CD14-positive monocyte (primary cell): ENCODE data around the gene MRNIP. TPM values are rescaled to one million over a fixed set of nuclear protein-coding genes. Genes with fewer than 3 reads are reported as not detected.

ENCODE experiments used
- DNase-seq, 3 donors: peaks; one replicate each; pipeline ENCODE4 v3.0.0-alpha.2; 2011 to 2022
- H2AFZ ChIP-seq: 2 replicates; pipeline ENCODE4 v1.6.0; 2012; ENCODE audit warnings: mild to moderate bottlenecking, low read depth, low read length, inconsistent platforms; ENCODE audit not compliant: insufficient read depth, poor library complexity, severe bottlenecking
- H3K27ac ChIP-seq, 2 donors: 1 replicate in 1 of 2; 2 replicates in 1 of 2; pipeline ENCODE4 v1.5.1; 2012 to 2013; ENCODE audit warnings: low read length in 2 of 2, control low read depth in 1 of 2, inconsistent platforms in 1 of 2, low read depth in 1 of 2, mild to moderate bottlenecking in 1 of 2
- H3K27me3 ChIP-seq, 2 donors: one replicate each; pipeline versions ENCODE4 v1.6.0 to v1.6.1; 2011 to 2013; ENCODE audit warnings: low read length in 2 of 2; ENCODE audit not compliant: control insufficient read depth in 2 of 2, insufficient read depth in 2 of 2
- H3K36me3 ChIP-seq, 2 donors: replicated peaks in 1 of 2; 1 replicate in 1 of 2; 2 replicates in 1 of 2; pipeline versions ENCODE4 v1.5.1 to v1.6.1; 2012 to 2013; ENCODE audit warnings: low read length in 2 of 2, control low read depth in 1 of 2, inconsistent platforms in 1 of 2, mild to moderate bottlenecking in 1 of 2; ENCODE audit not compliant: insufficient read depth in 2 of 2, control insufficient read depth in 1 of 2
- H3K4me1 ChIP-seq, 2 donors: 1 replicate in 1 of 2; 2 replicates in 1 of 2; pipeline versions ENCODE4 v1.5.1 to v1.6.1; 2012 to 2013; ENCODE audit warnings: low read length in 2 of 2, control low read depth in 1 of 2, inconsistent platforms in 1 of 2, mild to moderate bottlenecking in 1 of 2, moderate library complexity in 1 of 2; ENCODE audit not compliant: insufficient read depth in 2 of 2, control insufficient read depth in 1 of 2
- H3K4me2 ChIP-seq: replicated peaks from 2 replicates; pipeline ENCODE3; 2012; ENCODE audit warnings: low read length, moderate library complexity, mild to moderate bottlenecking; ENCODE audit not compliant: poor library complexity, severe bottlenecking; ENCODE audit errors: extremely low read depth
- H3K4me3 ChIP-seq, 3 experiments: fragments of 200-600 bp in 1 of 3; sonication (generic) in 1 of 3; replicated peaks in 1 of 3; 1 replicate in 2 of 3; 2 replicates in 1 of 3; pipeline ENCODE4 v1.5.1; 2011 to 2013; ENCODE audit warnings: low read length in 3 of 3, mild to moderate bottlenecking in 3 of 3, control low read depth in 2 of 3, low read depth in 2 of 3, inconsistent platforms in 1 of 3, moderate library complexity in 1 of 3
- H3K79me2 ChIP-seq: 2 replicates; pipeline ENCODE4 v1.6.0; 2012; ENCODE audit warnings: mild to moderate bottlenecking, control low read depth, inconsistent platforms, low read length, moderate library complexity; ENCODE audit not compliant: insufficient read depth
- H3K9ac ChIP-seq: 2 replicates; pipeline ENCODE4 v1.6.0; 2017; ENCODE audit warnings: low read length, mild to moderate bottlenecking; ENCODE audit not compliant: insufficient read depth, poor library complexity, severe bottlenecking
- H3K9me3 ChIP-seq, 2 donors: replicated peaks in 1 of 2; 1 replicate in 1 of 2; 2 replicates in 1 of 2; pipeline versions ENCODE4 v1.5.1 to v1.6.1; 2012 to 2013; ENCODE audit warnings: low read length in 2 of 2, control low read depth in 1 of 2; ENCODE audit not compliant: control insufficient read depth in 1 of 2, insufficient read depth in 1 of 2
- H4K20me1 ChIP-seq: 2 replicates; pipeline ENCODE4 v1.6.0; 2012; ENCODE audit warnings: mild to moderate bottlenecking, low read length, control low read depth, moderate library complexity; ENCODE audit not compliant: insufficient read depth
- H3K27ac Mint-ChIP-seq, 7 donors: one replicate each; pipeline ENCODE4 v1.8.0; 2020; ENCODE audit warnings: mild to moderate bottlenecking in 7 of 7, mixed read lengths in 7 of 7, moderate library complexity in 6 of 7, inconsistent platforms in 2 of 7
- H3K27me3 Mint-ChIP-seq, 3 donors: one replicate each; pipeline ENCODE4 v1.8.0; 2021 to 2022; ENCODE audit warnings: low read depth in 3 of 3, mild to moderate bottlenecking in 3 of 3, mixed read lengths in 3 of 3, moderate library complexity in 3 of 3, inconsistent platforms in 1 of 3
- H3K36me3 Mint-ChIP-seq, 2 donors: one replicate each; pipeline ENCODE4 v1.8.0; 2020; ENCODE audit warnings: mixed read lengths in 2 of 2, inconsistent platforms in 1 of 2, mild to moderate bottlenecking in 1 of 2
- H3K4me1 Mint-ChIP-seq: one replicate; pipeline ENCODE4 v1.8.0; 2020; ENCODE audit warnings: mild to moderate bottlenecking, mixed read lengths
- H3K4me3 Mint-ChIP-seq, 2 donors: one replicate each; pipeline ENCODE4 v1.8.0; 2020; ENCODE audit warnings: mild to moderate bottlenecking in 2 of 2, mixed read lengths in 2 of 2, moderate library complexity in 1 of 2
- H3K9me3 Mint-ChIP-seq, 7 donors: one replicate each; pipeline ENCODE4 v1.8.0; 2020 to 2022; ENCODE audit warnings: mixed read lengths in 7 of 7, mild to moderate bottlenecking in 6 of 7, moderate library complexity in 6 of 7, inconsistent platforms in 2 of 7
- CTCF ChIP-seq: fragments of 200-600 bp; IDR thresholded peaks from one replicate; pipeline ENCODE4 v1.8.0; 2022; ENCODE audit warnings: antibody characterized with exemption, mild to moderate bottlenecking
- WGBS: methylation state at CpG from one replicate; pipeline ENCODE4 v1.1.5; 2013; ENCODE audit warnings: missing lambda C conversion rate; ENCODE audit not compliant: insufficient coverage; 5-methylcytosine and 5-hydroxymethylcytosine counted together
- intact Hi-C, 2 donors: fragments of 100-400 bp; cut with micrococcal nuclease; formaldehyde crosslinking; loops; one replicate each; pipeline versions ENCODE4 v1.15.0 to v1.15.1; 2023
- polyA plus RNA-seq, 3 donors: library from polyadenylated mRNA; depleted of rRNA in 1 of 3; unstranded in 2 of 3; stranded (reverse) in 1 of 3; fragments of 300-500 nt in 2 of 3; fragments of >200 nt in 1 of 3; fragmentation: Illumina TruSeq in 2 of 3; gene quantifications; 1 replicate in 2 of 3; 2 replicates in 1 of 3; pipeline ENCODE4 v1.2.3, GENCODE V29; 2012 to 2021

The MRNIP gene
- polyA plus RNA-seq, 3 donors: 1.2 to 23.0 (median 1.4) TPM

- no peak for DNase-seq
- Histone ChIP-seq H3K4me3 (no peak overlapping the region), H3K4me1 (peaks cover 29 to 39% of the 10 kb centered on the region in 2 donors), H3K9me3 (no peaks in the 10 kb centered on the region), H3K4me2 (no peak overlapping the region), H4K20me1 (peaks cover 57% of the 10 kb centered on the region), H3K27ac (peak overlapping the region in 1 of 2 donors; percentile 32), H2AFZ (no peak overlapping the region), H3K79me2 (peaks cover 46% of the 10 kb centered on the region), H3K36me3 (peaks cover 43 to 53% of the 10 kb centered on the region in 2 donors), H3K27me3 (no peaks in the 10 kb centered on the region), H3K9ac (no peak overlapping the region)
- 90% methylated on average over 19 of the region's 25 CpGs for WGBS
- Mint-ChIP-seq H3K27ac (peak overlapping the region in 4 of 7 donors; percentile 20 to 71 (median 56)), H3K4me3 (peak overlapping the region in 1 of 2 donors; percentile 21), H3K4me1 (peaks cover 37% of the 10 kb centered on the region), H3K9me3 (no peaks in the 10 kb centered on the region), H3K36me3 (peaks cover 47 to 56% of the 10 kb centered on the region in 2 donors), H3K27me3 (no peaks in the 10 kb centered on the region)
- intact Hi-C loops: loop anchor here (1.0 to 10.0 kb wide), 3 partner anchors 60 to 102 kb away; no protein-coding TSS in a partner anchor
- TF ChIP-seq CTCF: no peak
Observed at GRCh38 chr5:179904463-179905160, 46.0 kb upstream of the MRNIP start.

GRCh38 chr5:179902763-179903158 is 44.1 kb upstream of the MRNIP start:
- Histone ChIP-seq H3K36me3 (peaks cover 57 to 71% of the 10 kb centered on the region in 2 donors), H3K9ac (no peak overlapping the region), H3K27me3 (no peaks in the 10 kb centered on the region), H3K27ac (no peak overlapping the region), H3K4me2 (no peak overlapping the region), H3K9me3 (no peaks in the 10 kb centered on the region), H3K4me3 (no peak overlapping the region), H2AFZ (no peak overlapping the region), H3K79me2 (peaks cover 46% of the 10 kb centered on the region), H4K20me1 (peaks cover 58% of the 10 kb centered on the region), H3K4me1 (peaks cover 16 to 24% of the 10 kb centered on the region in 2 donors)
- 100% methylated on average over 1 of the region's 7 CpGs for WGBS
- Mint-ChIP-seq H3K4me1 (peaks cover 25% of the 10 kb centered on the region), H3K36me3 (peaks cover 60 to 75% of the 10 kb centered on the region in 2 donors), H3K9me3 (no peaks in the 10 kb centered on the region), H3K4me3 (no peak overlapping the region), H3K27ac (peak overlapping the region in 3 of 7 donors; percentile 12 to 75 (median 42)), H3K27me3 (peaks cover 0 to 1% (median 0%) of the 10 kb centered on the region in 3 donors)
- intact Hi-C loops: loop anchor here in 1 of 2 donors (10.0 kb wide), 1 partner anchor 58 kb away; no protein-coding TSS in a partner anchor
- DNase-seq: no peak
- no peak for TF ChIP-seq CTCF
